HG03060 (cell line): Measurements from ENCODE around the gene HOXD3.

Experiments
- ATAC-seq: cut with Tn5 transposase; IDR thresholded peaks from one replicate; pipeline ENCODE4 v1.9.1; 2021; ENCODE audit warnings: low read depth, moderate number of reproducible peaks; ENCODE audit not compliant: unreplicated experiment

The HOXD3 gene

GRCh38 chr2:176148751-176149421, 8.2 kb upstream of the HOXD3 start:
- no peak for ATAC-seq

DNA sequence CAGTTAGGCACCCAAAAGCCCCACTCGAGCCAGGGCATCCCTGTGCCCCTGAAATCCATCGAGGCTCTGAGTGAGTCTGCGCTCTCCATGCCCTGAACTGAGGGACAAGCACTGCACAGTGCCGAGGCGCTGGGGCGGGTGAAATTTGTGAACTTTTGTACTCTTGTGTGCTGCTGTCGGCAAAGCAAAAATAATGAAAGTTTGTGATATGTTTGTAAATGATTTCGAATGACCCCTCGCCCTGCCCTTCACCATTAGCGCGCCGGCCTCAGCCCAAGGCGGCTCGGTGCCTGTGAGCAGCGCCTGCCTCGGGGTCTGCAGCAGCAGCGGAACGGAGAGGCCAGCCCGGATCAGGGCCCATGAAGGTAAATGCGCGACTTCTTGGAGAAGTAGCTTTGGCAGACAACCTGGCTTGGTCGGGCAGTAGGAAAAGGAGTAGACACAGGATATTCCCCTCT, 7.6 kb upstream of the HOXD3 start:
- no peak for ATAC-seq

GRCh38 chr2:176149939-176150583, 7.0 kb upstream of the HOXD3 start:
- ATAC-seq = no peak

DNA sequence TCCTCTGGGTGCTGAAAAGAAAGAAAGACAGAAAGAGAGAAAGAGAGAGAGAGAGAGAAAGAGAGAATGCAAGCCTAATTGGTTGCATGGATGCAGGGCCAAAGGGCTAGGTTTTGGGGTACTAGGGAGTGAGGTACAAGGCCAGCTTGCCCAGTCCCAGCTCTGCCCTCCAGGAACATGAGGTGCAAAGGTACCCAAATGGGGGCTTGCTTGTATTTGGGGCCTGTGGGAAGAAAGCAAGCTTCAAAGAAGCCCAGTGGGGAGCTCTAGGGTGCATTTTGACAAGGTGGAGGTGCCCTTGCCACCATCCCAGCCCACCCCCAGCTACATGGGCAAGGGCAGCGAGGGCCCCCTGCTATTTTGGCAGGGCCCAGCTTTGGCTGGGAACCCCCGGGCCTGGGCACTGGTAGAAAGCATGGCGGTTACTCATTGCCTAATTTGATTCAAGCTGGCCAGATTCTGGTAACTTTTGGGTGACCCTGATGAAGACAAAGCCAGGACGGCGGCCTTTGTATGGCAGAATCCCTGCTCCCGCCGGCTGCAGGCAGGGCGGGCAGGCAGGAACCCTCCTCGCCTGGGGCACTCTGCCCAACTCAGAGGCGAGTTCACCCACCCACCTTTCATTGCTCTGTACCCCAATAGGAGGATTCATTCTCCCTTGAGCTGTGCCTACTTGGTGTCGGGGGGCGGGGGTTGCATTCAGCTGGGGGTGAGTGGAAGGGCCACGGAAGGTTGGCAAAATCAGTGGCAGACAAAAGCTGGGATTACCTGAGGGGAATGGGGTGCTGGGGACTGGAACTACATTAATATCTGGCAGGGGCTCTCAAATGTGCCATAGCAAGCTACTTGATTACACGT, 6.3 kb upstream of the HOXD3 start:
- no peak for ATAC-seq

- ATAC-seq = no peak
These were observed 5.4 kb upstream of the HOXD3 start, which contains the start of gene HOXD4 for GRCh38 chr2:176151442-176152287. TSS of gene HOXD4 (plus strand) at chr2:176151550. CDS start at chr2:176151634, 84 bp downstream.

DNA sequence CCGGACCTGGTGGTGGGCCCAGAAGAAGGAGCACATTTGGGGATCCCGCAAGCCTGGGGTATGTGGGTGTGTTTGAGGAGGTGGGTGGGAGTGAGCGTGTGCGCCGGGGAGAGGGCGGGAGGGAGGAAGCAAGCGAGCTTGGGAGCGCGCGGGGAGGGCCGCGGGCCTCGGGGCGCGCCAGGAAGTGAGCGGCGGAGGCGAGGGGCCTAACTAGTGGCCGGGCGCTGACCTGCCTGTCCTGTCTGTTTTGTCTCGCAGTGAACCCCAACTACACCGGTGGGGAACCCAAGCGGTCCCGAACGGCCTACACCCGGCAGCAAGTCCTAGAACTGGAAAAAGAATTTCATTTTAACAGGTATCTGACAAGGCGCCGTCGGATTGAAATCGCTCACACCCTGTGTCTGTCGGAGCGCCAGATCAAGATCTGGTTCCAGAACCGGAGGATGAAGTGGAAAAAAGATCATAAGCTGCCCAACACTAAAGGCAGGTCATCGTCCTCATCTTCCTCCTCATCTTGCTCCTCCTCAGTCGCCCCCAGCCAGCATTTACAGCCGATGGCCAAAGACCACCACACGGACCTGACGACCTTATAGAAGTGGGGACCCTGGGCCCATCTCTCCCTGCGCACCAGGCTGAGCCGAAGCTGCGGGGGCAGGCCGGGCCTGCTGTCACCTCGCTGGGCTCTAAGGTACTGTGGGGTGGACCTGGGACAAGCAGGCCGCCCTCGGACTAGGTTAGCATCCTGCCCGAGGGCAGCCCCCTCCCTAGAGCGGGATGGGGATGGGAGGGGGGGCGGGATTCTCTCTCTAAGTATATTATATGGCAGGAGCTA, 4.5 kb upstream of the HOXD3 start:
- no peak for ATAC-seq

DNA sequence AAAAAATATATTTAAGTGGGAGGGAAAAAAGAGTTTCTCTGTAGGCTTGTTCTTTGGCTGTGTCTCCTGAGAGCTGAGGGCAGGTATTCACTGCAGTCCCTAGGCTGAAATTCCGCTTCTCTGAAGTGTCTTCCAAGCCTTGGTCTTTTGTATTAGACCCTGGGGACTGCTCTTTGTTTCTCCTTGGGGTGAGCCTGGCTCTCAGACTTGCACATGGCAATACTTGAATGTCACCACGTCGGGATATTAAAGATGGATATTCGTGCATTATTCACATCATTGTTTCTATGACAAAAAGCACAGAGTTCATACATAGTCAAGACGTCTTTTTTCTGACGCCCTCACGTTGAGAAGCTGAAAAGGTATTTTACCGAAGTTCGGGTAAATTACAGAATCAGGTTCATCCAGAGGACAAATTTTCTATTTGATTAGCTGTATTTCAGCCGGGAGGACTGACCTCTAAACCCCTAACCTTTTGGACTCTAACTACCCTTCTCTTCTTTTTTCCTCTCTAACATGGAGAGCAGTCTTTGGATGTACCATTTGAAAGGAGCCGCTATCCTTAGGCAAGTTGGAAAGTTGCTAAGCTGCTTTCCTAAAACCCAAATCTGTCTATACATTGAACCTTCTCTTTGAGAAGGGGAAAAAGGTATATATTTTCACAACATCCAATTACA, 2.4 kb upstream of the HOXD3 start:
- ATAC-seq = no peak

GRCh38 chr2:176155356-176156044, 1.6 kb upstream of the HOXD3 start:
- ATAC-seq = no peak

GRCh38 chr2:176156301-176156806, 753 bp upstream of the HOXD3 start:
- no peak for ATAC-seq

GRCh38 chr2:176157499-176158185, 535 bp downstream of the HOXD3 start:
- no peak for ATAC-seq

GRCh38 chr2:176158186-176158591, 1.1 kb downstream of the HOXD3 start:
- ATAC-seq = no peak

DNA sequence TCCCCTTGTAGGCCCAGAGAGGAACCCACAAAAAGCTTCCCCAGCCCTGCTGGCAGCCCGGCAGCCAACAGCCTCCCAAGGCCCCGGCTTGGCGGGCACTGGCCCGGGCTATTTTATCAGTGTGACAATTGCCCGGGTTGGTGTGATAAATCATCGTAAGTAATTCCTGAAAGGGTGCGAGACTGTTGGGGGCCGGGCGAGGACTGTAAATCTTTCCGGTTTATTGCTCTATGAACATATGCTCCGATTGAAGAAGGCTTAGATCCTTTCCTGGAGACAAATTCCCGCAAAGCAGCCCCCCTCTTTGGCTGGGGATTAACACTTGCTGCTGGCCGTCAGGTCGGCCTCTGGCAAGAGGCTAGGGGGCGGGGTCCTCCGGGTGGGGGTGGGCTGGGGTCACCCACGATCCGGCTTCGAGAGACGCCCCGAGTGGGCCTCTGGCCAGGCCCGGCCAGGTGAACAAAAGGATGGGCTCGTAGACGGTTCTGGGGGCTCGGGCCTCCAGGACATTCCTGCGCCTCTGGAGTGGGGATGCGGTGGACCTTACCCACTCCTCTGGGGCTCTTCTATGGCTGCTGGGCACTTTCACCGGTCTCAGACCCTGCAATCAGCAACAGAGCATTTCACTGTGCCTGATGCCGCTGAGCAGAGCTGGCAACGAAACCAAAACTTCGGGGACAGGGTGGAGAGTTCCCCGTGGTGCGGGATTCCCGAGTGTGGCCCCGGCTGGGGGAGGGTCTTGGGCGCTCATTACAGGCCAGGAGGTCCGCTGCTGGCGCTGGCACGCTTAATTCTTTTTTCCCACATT, 2.0 kb downstream of the HOXD3 start:
- ATAC-seq = no peak

DNA sequence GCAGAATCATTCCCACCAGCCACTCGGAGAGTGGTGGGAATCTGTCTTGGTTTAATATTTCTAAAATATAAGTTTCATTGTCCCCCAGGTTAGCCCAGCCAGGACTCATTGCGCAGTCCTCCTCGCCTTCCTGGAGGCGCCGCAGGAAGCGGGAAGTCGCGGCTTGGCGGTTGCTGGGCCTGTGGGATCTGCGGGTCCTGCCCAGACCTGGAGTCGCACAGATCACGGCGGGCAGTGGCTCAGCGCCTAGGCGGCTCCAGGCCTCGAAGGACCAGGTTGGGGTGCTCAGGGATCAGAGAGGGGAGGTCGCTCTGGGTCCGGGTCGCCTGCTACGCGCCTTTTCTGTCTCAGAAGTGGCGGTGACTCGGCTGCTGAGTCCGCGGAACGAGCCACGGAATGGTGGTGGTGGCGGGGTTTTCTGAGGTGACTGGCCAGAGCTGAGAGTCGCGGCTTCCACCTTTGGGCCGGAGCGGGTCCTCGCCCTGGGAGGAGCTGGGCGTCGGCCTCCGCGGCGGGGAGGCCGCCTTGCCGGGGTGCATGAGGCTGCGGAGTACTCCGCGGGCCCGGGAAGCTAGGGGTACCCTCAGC, 2.6 kb downstream of the HOXD3 start:
- ATAC-seq = no peak

GRCh38 chr2:176160251-176160985, 3.3 kb downstream of the HOXD3 start:
- no peak for ATAC-seq

DNA sequence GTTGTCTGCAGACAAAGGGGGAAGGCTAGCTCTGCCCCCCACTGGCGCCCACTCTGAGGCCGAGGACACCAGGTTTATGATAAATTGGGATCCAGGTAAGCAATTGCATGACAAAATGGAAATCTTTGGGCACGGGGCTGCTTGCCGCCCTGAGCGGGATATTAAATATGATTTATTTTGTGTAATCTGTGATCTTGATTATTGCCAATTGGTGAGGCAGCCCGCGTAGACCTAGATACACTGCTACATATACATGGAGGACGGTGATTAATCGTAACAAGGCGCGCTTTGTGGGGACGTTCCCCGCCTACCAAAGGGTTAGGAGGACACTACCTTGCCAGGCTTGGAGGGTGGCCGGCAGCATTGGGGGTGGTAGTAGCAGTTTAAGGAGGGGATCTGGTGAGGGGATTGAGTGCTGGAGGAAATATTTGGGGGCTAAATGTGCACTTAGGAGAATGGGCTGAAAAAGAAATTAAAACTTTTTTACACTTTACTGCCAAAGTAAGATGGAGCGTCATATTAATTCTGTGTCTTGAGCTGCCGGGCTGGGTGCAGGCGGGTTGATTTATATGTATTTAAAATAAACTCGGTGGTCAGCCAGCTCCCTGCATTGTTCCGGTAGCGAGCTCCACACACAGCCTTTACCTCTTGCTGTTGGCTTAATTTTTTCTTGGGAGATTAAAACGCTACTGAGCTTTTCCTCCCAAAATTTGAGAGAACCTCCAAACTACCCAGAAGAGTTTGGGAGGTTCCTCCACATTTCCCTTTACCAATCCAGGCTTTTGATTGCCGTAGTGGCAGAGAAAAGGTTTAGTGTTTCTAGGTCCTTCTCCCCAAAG, 4.1 kb downstream of the HOXD3 start:
- no peak for ATAC-seq
